Endothelial cell of umbilical vein (primary cell): ENCODE data around the gene KCNMB2. TPM values are rescaled to one million over a fixed set of nuclear protein-coding genes. Genes with fewer than 3 reads are reported as not detected.

Experiments used
- BruUV-seq: library from RNA; stranded (reverse); fragments of 400-500 nt; replicated peaks from 2 replicates; lab custom pipeline; 2021; lab: Mats Ljungman, UMichigan
- CTCF ChIA-PET: fragments of 300-600, 350-600 bp; sonication (Branson Sonifier 250); formaldehyde crosslinking; loops from one replicate; lab custom pipeline; 2021; ENCODE audit warnings: antibody characterized with exemption, inconsistent platforms; lab: Charles Lee
- POLR2A ChIA-PET: fragments of 300-600, 350-600 bp; sonication (Branson Sonifier 250); formaldehyde crosslinking; loops from one replicate; lab custom pipeline; 2021; ENCODE audit warnings: antibody characterized with exemption, inconsistent platforms; lab: Charles Lee
- DNase-seq: peaks from one replicate; pipeline ENCODE4 v3.0.0-alpha.2; 2011; ENCODE audit warnings: low read depth, low spot score
- FAIRE-seq: peaks from 2 replicates; lab custom pipeline; 2011; peaks lifted over from hg19 to GRCh38; lab: Jason Lieb, UNC
- H2AFZ ChIP-seq: 2 replicates; pipeline ENCODE4 v1.6.0; 2012; ENCODE audit warnings: low read depth, low read length, control low read depth, inconsistent platforms
- H3K27ac ChIP-seq: 2 replicates; pipeline ENCODE4 v1.5.1; 2011; ENCODE audit warnings: low read depth, mild to moderate bottlenecking, control low read depth, low read length, moderate library complexity; ENCODE audit not compliant: insufficient read depth
- H3K27me3 ChIP-seq, 2 experiments: 2 replicates each; pipeline versions ENCODE4 v1.6.0 to v1.6.1; 2011; ENCODE audit warnings: low read length in 2 of 2, mixed read lengths in 1 of 2; ENCODE audit not compliant: control insufficient read depth in 2 of 2, insufficient read depth in 2 of 2
- H3K36me3 ChIP-seq, 2 experiments: 2 replicates in 1 of 2; 3 replicates in 1 of 2; pipeline ENCODE4 v1.5.1; 2011; ENCODE audit warnings: low read length in 2 of 2, mild to moderate bottlenecking in 1 of 2, moderate library complexity in 1 of 2; ENCODE audit not compliant: control insufficient read depth in 2 of 2, insufficient read depth in 2 of 2; ENCODE audit errors: extremely low read depth in 1 of 2
- H3K4me1 ChIP-seq: 3 replicates; pipeline ENCODE4 v1.5.1; 2011; ENCODE audit warnings: mild to moderate bottlenecking, low read length; ENCODE audit not compliant: control insufficient read depth, insufficient read depth; ENCODE audit errors: extremely low read depth
- H3K4me2 ChIP-seq: 2 replicates; pipeline ENCODE4 v1.6.1; 2011; ENCODE audit warnings: low read length, control low read depth, mixed read lengths; ENCODE audit not compliant: insufficient read depth
- H3K4me3 ChIP-seq, 3 experiments: fragments of 200-600 bp in 1 of 3; sonication (generic), shearing (Covaris generic) in 1 of 3; replicated peaks in 1 of 3; 2 replicates each; pipeline ENCODE4 v1.5.1; 2011 to 2016; ENCODE audit warnings: control low read depth in 3 of 3, low read length in 3 of 3, mild to moderate bottlenecking in 2 of 3, inconsistent platforms in 1 of 3, low read depth in 1 of 3, moderate library complexity in 1 of 3; ENCODE audit not compliant: insufficient read depth in 1 of 3
- H3K79me2 ChIP-seq: 2 replicates; pipeline ENCODE4 v1.6.0; 2012; ENCODE audit warnings: low read length, inconsistent platforms; ENCODE audit not compliant: control insufficient read depth, insufficient read depth
- H3K9ac ChIP-seq: replicated peaks from 2 replicates; pipeline ENCODE3; 2011; ENCODE audit warnings: low read length, control low read depth; ENCODE audit not compliant: insufficient read depth; ENCODE audit errors: extremely low read depth
- H3K9me1 ChIP-seq: replicated peaks from 3 replicates; pipeline ENCODE4 v1.6.0; 2011; ENCODE audit warnings: mild to moderate bottlenecking, low read length; ENCODE audit not compliant: control insufficient read depth, insufficient read depth; ENCODE audit errors: extremely low read depth
- H3K9me3 ChIP-seq: replicated peaks from 2 replicates; pipeline ENCODE4 v1.5.1; 2012; ENCODE audit warnings: low read length, inconsistent platforms; ENCODE audit not compliant: control insufficient read depth, insufficient read depth
- H4K20me1 ChIP-seq: replicated peaks from 2 replicates; pipeline ENCODE3; 2011; ENCODE audit warnings: mild to moderate bottlenecking, low read length; ENCODE audit not compliant: control insufficient read depth, insufficient read depth; ENCODE audit errors: extremely low read depth
- CTCF ChIP-seq, 2 donors: IDR thresholded peaks; 1 replicate in 1 of 2; 2 replicates in 1 of 2; pipeline ENCODE4 v1.5.1; 2011; ENCODE audit warnings: low read length in 2 of 2, mild to moderate bottlenecking in 2 of 2, moderate library complexity in 2 of 2, control low read depth in 1 of 2, inconsistent platforms in 1 of 2, low read depth in 1 of 2; ENCODE audit not compliant: insufficient read depth in 1 of 2; ENCODE audit errors: extremely low read depth in 1 of 2
- EZH2 ChIP-seq: IDR thresholded peaks from 2 replicates; pipeline ENCODE4 v1.6.1; 2012; ENCODE audit warnings: borderline replicate concordance, low read depth, mild to moderate bottlenecking, moderate library complexity, low read length, inconsistent platforms; ENCODE audit not compliant: severe bottlenecking
- FOS ChIP-seq: IDR thresholded peaks from 2 replicates; pipeline ENCODE4 v1.6.1; 2011; ENCODE audit warnings: mild to moderate bottlenecking, low read length, moderate library complexity, borderline replicate concordance; ENCODE audit not compliant: insufficient read depth
- GATA2 ChIP-seq: IDR thresholded peaks from 2 replicates; pipeline ENCODE4 v1.7.0; 2011; ENCODE audit warnings: low read depth, mild to moderate bottlenecking, moderate library complexity, mixed read lengths, low read length; ENCODE audit not compliant: insufficient read length, insufficient read depth
- JUN ChIP-seq: IDR thresholded peaks from 2 replicates; pipeline ENCODE4 v1.6.1; 2011; ENCODE audit warnings: borderline replicate concordance, low read depth; ENCODE audit not compliant: insufficient read length, insufficient read depth
- MYC ChIP-seq: IDR thresholded peaks from one replicate; pipeline ENCODE4 v1.6.1; 2011; ENCODE audit warnings: mild to moderate bottlenecking, low read depth, low read length
- POLR2A ChIP-seq: IDR thresholded peaks from 2 replicates; pipeline ENCODE4 v1.6.1; 2012; ENCODE audit warnings: low read depth, mild to moderate bottlenecking, control low read depth, low read length
- POLR2AphosphoS5 ChIP-seq: IDR thresholded peaks from 2 replicates; pipeline ENCODE4 v1.6.1; 2012; ENCODE audit warnings: low read depth, mild to moderate bottlenecking, control low read depth, low read length, moderate library complexity; ENCODE audit not compliant: insufficient read depth
- dilution Hi-C: fragments of 300-500 bp; cut with MboI; formaldehyde crosslinking; loops from one replicate; pipeline ENCODE4 v1.15.0; 2019; ENCODE audit warnings: low sequenced_read_pairs; ENCODE audit not compliant: extremely low pct_ligation_motif_present
- intact Hi-C: fragments of 100-400 bp; cut with micrococcal nuclease; formaldehyde crosslinking; loops from one replicate; pipeline ENCODE4 v1.10.0; 2022
- polyA plus RNA-seq, 4 experiments: library from polyadenylated mRNA; depleted of rRNA in 3 of 4; stranded (reverse) in 3 of 4; unstranded in 1 of 4; fragments of >200 nt; gene quantifications; 2 replicates each; pipeline versions ENCODE4 v1.2.1 to v1.2.3, GENCODE V29; 2011 to 2012; ENCODE audit warnings: missing spikeins in 1 of 4
- total RNA-seq: library from RNA; stranded (reverse); gene quantifications from 2 replicates; pipeline ENCODE4 v1.2.3, GENCODE V29; 2021
- TF ChIP-seq, protein P1 (sequence below): IDR thresholded peaks from 2 replicates; pipeline ENCODE4 v1.6.1; 2011; ENCODE audit not compliant: insufficient read depth, insufficient read length

Gene KCNMB2
- total and polyA plus RNA-seq, 2 donors (not counting 3 experiments of a cell fraction or from before 2014, with no cell fraction given): not detected

DNA sequence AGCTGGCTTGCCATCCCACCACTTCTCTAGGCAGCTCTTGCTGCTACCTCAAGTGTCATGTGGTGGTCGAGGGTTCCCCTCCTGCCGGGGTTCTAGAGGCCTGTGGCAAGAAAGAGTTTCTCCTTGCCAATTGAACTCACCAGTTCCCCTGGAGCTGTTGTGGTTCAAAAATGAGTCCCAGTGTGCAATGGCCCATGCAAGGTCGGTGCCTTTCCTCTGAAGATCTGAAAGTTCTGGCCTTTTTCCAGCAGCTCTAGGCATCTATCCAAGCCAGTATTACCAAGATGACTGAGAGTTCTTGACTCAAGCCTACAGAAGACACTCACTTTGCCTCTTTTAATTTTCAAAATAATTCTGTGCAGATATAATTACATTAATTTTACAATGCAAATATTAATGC lies 163.6 kb downstream of the KCNMB2 start:
- Histone ChIP-seq H3K79me2 (no peaks in the 10 kb centered on the region), H3K9me3 (no peaks in the 10 kb centered on the region), H3K9ac (no peak overlapping the region), H3K4me3 (no peak overlapping the region), H3K4me2 (no peak overlapping the region), H3K27me3 (no peaks in the 10 kb centered on the region), H2AFZ (no peak overlapping the region), H4K20me1 (no peaks in the 10 kb centered on the region), H3K27ac (no peak overlapping the region), H3K4me1 (no peaks in the 10 kb centered on the region), H3K36me3 (no peaks in the 10 kb centered on the region), H3K9me1 (no peaks in the 10 kb centered on the region)
- FAIRE-seq: no peak
- DNase-seq: no peak
- dilution Hi-C loops (no loop called here), intact Hi-C loops (no loop called here)
- POLR2A ChIA-PET: no interaction called here
- TF ChIP-seq JUN: no peak
- CTCF ChIA-PET: interaction anchor here (1.0 kb wide), 1 partner anchor 76 kb away, joined by 3 read pairs; no protein-coding TSS in a partner anchor
- no TSS peak for BruUV-seq

- H2AFZ ChIP-seq: no peak overlapping the region
- H3K9me1 ChIP-seq: no peaks in the 10 kb centered on the region
- no peak for FAIRE-seq
- no peaks in the 10 kb centered on the region for H4K20me1 ChIP-seq
- H3K4me1 ChIP-seq: no peaks in the 10 kb centered on the region
- H3K4me3 ChIP-seq: no peak overlapping the region
- no peaks in the 10 kb centered on the region for H3K27me3 ChIP-seq
- H3K36me3 ChIP-seq: no peaks in the 10 kb centered on the region
- H3K27ac ChIP-seq: no peak overlapping the region
- DNase-seq: no peak
- H3K4me2 ChIP-seq: no peak overlapping the region
- H3K9me3 ChIP-seq: no peaks in the 10 kb centered on the region
- dilution Hi-C loops: no loop called here
- CTCF ChIA-PET: no interaction called here
- TF ChIP-seq POLR2AphosphoS5: no peak
- no peak for TF ChIP-seq EZH2
- TF ChIP-seq MYC: no peak
- TF ChIP-seq GATA2: no peak
- TF ChIP-seq JUN: no peak
- TF ChIP-seq, protein P1, sequence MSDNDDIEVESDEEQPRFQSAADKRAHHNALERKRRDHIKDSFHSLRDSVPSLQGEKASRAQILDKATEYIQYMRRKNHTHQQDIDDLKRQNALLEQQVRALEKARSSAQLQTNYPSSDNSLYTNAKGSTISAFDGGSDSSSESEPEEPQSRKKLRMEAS: no peak
- TF ChIP-seq CTCF (IDR thresholded peaks at IDR 0.05; ENCODE audit: extremely low read depth in 1 of 2, insufficient read depth in 1 of 2, low read depth in 1 of 2, low read length in 2 of 2): no peak
- no peak for TF ChIP-seq POLR2A
- TF ChIP-seq FOS: no peak
- no peak overlapping the region for H3K9ac ChIP-seq
- POLR2A ChIA-PET: no interaction called here
- intact Hi-C loops: no loop called here
- BruUV-seq: no TSS peak
- no peaks in the 10 kb centered on the region for H3K79me2 ChIP-seq
Measured at GRCh38 chr3:178703268-178703975, 167.2 kb downstream of the KCNMB2 start.
